Ishikawa (cell line): ENCODE results near the gene PARN.

ENCODE experiments used
- CEBPB ChIP-seq: IDR thresholded peaks from 2 replicates; pipeline ENCODE4 v1.6.1; 2012
- CREB1 ChIP-seq: IDR thresholded peaks from 2 replicates; pipeline ENCODE4 v1.6.1; 2012; ENCODE audit warnings: low read depth
- EGR1 ChIP-seq: IDR thresholded peaks from 2 replicates; pipeline ENCODE4 v1.6.1; 2012
- EP300 ChIP-seq: IDR thresholded peaks from 2 replicates; pipeline ENCODE4 v1.6.1; 2012; ENCODE audit warnings: borderline replicate concordance
- FOXM1 ChIP-seq: IDR thresholded peaks from 2 replicates; pipeline ENCODE4 v1.6.1; 2012; ENCODE audit warnings: low read depth, borderline replicate concordance
- NFIC ChIP-seq: IDR thresholded peaks from 2 replicates; pipeline ENCODE4 v1.6.1; 2012
- RAD21 ChIP-seq: IDR thresholded peaks from 2 replicates; pipeline ENCODE4 v1.6.1; 2012; ENCODE audit warnings: low read depth
- REST ChIP-seq: IDR thresholded peaks from 2 replicates; pipeline ENCODE4 v1.6.1; 2012; ENCODE audit warnings: low read depth, mild to moderate bottlenecking
- TAF1 ChIP-seq: IDR thresholded peaks from 2 replicates; pipeline ENCODE4 v1.6.1; 2012; ENCODE audit warnings: low read depth, mild to moderate bottlenecking
- TCF12 ChIP-seq: IDR thresholded peaks from 2 replicates; pipeline ENCODE4 v1.6.1; 2012; ENCODE audit warnings: low read depth
- TEAD4 ChIP-seq: IDR thresholded peaks from 2 replicates; pipeline ENCODE4 v1.6.1; 2012
- USF1 ChIP-seq: IDR thresholded peaks from 2 replicates; pipeline ENCODE4 v1.6.1; 2012
- YY1 ChIP-seq: IDR thresholded peaks from 2 replicates; pipeline ENCODE4 v1.6.1; 2012; ENCODE audit warnings: low read depth
- ZBTB7A ChIP-seq: IDR thresholded peaks from 2 replicates; pipeline ENCODE4 v1.6.1; 2012; ENCODE audit warnings: low read depth
- TF ChIP-seq, protein P1 (sequence below): IDR thresholded peaks from 2 replicates; pipeline ENCODE4 v1.6.1; 2012

Gene PARN

GRCh38 chr16:14652726-14653125 lies 22.7 kb upstream of the PARN start:
- TF ChIP-seq FOXM1 (no peak), CREB1 (no peak), TEAD4 (no peak), YY1 (no peak), EP300 (no peak), USF1 (no peak), TAF1 (no peak), REST (no peak)
- TF ChIP-seq, protein P1, sequence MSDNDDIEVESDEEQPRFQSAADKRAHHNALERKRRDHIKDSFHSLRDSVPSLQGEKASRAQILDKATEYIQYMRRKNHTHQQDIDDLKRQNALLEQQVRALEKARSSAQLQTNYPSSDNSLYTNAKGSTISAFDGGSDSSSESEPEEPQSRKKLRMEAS = no peak

DNA sequence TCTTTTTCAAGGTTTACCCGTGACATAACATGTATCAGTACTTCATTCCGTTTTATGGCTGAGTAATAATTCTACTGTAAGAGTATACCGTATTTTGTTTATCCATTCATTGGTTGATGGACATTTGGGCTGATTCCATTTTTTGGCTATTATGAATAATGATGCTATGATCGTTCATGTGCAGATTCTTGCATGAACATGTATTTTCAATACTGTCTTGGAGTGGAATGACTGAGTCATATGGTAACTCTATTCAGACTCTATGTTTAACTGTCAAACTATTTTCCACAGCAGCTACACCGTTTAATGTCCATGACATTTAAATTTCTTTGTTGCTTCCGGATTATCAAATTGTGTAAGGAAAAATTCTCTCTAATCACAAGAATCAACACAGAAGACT lies 20.6 kb upstream of the PARN start:
- TF ChIP-seq TCF12 (no peak), RAD21 (no peak), CEBPB (no peak), REST (no peak), FOXM1 (no peak)

DNA sequence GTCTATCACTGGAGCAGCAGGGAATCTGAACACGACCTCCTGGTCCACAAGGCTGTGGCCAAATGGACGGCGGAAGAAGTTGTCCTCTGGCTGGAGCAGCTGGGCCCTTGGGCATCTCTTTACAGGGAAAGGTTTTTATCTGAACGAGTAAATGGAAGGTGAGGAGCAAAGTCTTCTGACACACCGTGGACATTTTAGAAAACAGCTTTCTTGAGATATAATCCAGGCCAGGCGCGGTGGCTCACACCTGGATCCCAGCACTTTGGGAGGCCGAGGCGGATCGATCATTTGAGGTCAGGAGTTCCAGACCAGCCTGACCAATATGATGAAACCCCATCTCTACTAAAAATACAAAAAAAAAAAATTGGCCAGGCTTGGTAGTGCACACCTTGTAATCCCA lies 19.8 kb upstream of the PARN start:
- TF ChIP-seq ZBTB7A = no peak
- no peak for TF ChIP-seq YY1
- no peak for TF ChIP-seq REST
- TF ChIP-seq EGR1 = no peak
- no peak for TF ChIP-seq RAD21
- no peak for TF ChIP-seq TAF1
- TF ChIP-seq, protein P1 = no peak
- no peak for TF ChIP-seq NFIC
- TF ChIP-seq USF1 = no peak
- no peak for TF ChIP-seq CREB1
- no peak for TF ChIP-seq TEAD4
- TF ChIP-seq EP300 = no peak
- no peak for TF ChIP-seq TCF12
- TF ChIP-seq CEBPB = no peak
- no peak for TF ChIP-seq FOXM1

DNA sequence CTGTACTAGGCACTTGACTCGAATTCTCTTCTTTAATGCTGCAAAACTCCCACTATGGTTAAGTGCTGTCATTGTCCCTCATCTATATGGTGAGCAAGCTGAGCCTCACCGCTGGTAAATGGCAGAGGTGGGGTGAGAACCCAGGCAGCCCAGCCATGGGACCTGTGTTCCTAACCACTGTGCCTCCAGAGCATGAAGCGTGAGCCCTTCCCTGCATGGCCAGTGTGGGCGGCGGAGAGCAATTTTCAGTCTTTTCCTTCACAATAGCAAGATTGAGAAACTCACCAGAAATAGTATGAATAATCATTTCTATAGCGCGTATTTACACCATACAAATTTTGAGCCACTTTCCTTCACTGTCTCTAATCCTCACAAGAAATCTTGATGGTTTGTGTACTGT lies 11.9 kb upstream of the PARN start:
- TF ChIP-seq CREB1 (no peak), TAF1 (no peak), CEBPB (no peak), EGR1 (no peak)

- TF ChIP-seq EGR1 (no peak), FOXM1 (no peak), USF1 (no peak), EP300 (no peak), YY1 (no peak), TEAD4 (no peak), CREB1 (no peak), TCF12 (no peak), CEBPB (no peak)
- TF ChIP-seq, protein P1 = no peak
These were observed 11.1 kb upstream of the PARN start for GRCh38 chr16:14641206-14641605.
